A673 (cell line): ENCODE results near the gene RAB24. TPM values are rescaled to one million over a fixed set of nuclear protein-coding genes. Genes with fewer than 3 reads are reported as not detected.

Experiments
- BruUV-seq: library from RNA; stranded (reverse); fragments of 400-500 nt; replicated peaks from 2 replicates; lab custom pipeline; 2021; lab: Mats Ljungman, UMichigan
- CTCF ChIA-PET: fragments of 300-600 bp; sonication (Branson Sonifier 250); formaldehyde crosslinking; loops from one replicate; lab custom pipeline; 2022; ENCODE audit warnings: antibody characterized with exemption; lab: Charles Lee
- POLR2A ChIA-PET: fragments of 300-600 bp; sonication (Branson Sonifier 250); formaldehyde crosslinking; loops from one replicate; lab custom pipeline; 2022; ENCODE audit warnings: antibody characterized with exemption; ENCODE audit not compliant: low non-redundant PET; lab: Charles Lee
- DNase-seq: peaks from one replicate; pipeline ENCODE4 v3.0.0-alpha.2; 2015; ENCODE audit warnings: low spot score
- H3K27ac ChIP-seq: fragments of 200-600 bp; sonication (generic); 2 replicates; pipeline ENCODE4 v1.5.1; 2016; ENCODE audit warnings: mixed run types, low read depth, mild to moderate bottlenecking, mixed read lengths, antibody characterized with exemption, low read length; ENCODE audit not compliant: poor library complexity, severe bottlenecking
- H3K27me3 ChIP-seq: fragments of 200-600 bp; sonication (generic); replicated peaks from 2 replicates; pipeline ENCODE4 v1.6.1; 2017; ENCODE audit warnings: mixed run types, low read depth, mild to moderate bottlenecking, mixed read lengths, antibody characterized with exemption, low read length; ENCODE audit not compliant: insufficient read depth, poor library complexity
- H3K36me3 ChIP-seq: fragments of 200-600 bp; sonication (generic); 2 replicates; pipeline ENCODE4 v1.6.1; 2016; ENCODE audit warnings: mixed run types, mild to moderate bottlenecking, mixed read lengths, antibody characterized with exemption, low read length; ENCODE audit not compliant: insufficient read depth, poor library complexity, severe bottlenecking
- H3K4me1 ChIP-seq: fragments of 200-600 bp; sonication (generic); 2 replicates; pipeline ENCODE4 v1.6.1; 2017; ENCODE audit warnings: mixed run types, mild to moderate bottlenecking, mixed read lengths, antibody characterized with exemption, low read length; ENCODE audit not compliant: insufficient read depth, poor library complexity, severe bottlenecking
- H3K4me3 ChIP-seq: fragments of 200-600 bp; sonication (generic); 2 replicates; pipeline ENCODE4 v1.5.1; 2016; ENCODE audit warnings: low read depth, mixed run types, mild to moderate bottlenecking, mixed read lengths, low read length; ENCODE audit not compliant: poor library complexity, severe bottlenecking
- H3K9me3 ChIP-seq: fragments of 200-600 bp; sonication (generic); 2 replicates; pipeline ENCODE4 v1.6.1; 2016; ENCODE audit warnings: mixed run types, low read depth, mild to moderate bottlenecking, mixed read lengths, antibody characterized with exemption, low read length; ENCODE audit not compliant: poor library complexity, severe bottlenecking
- CTCF ChIP-seq: fragments of 300-800, 200-600 bp; sonication (generic); conservative IDR thresholded peaks from 2 replicates; pipeline ENCODE4 v1.5.1; 2017; ENCODE audit warnings: low read depth, mild to moderate bottlenecking, antibody characterized with exemption, low read length, moderate library complexity, mixed read lengths
- EZH2 ChIP-seq: fragments of 200-600 bp; sonication (generic); IDR thresholded peaks from 2 replicates; pipeline ENCODE4 v1.6.1; 2017; ENCODE audit warnings: borderline replicate concordance, low read depth, mild to moderate bottlenecking, mixed read lengths, antibody characterized with exemption, low read length; ENCODE audit not compliant: poor library complexity, severe bottlenecking
- intact Hi-C: fragments of 100-400 bp; cut with micrococcal nuclease; formaldehyde crosslinking; loops from one replicate; pipeline ENCODE4 v1.10.0; 2022; ENCODE audit not compliant: unreplicated experiment
- total RNA-seq: library from RNA; stranded (reverse); gene quantifications from 2 replicates; pipeline ENCODE4 v1.2.3, GENCODE V29; 2021

RAB24 gene
- total RNA-seq, 1 experiment from 2014 or later, result 16.0 TPM

DNA sequence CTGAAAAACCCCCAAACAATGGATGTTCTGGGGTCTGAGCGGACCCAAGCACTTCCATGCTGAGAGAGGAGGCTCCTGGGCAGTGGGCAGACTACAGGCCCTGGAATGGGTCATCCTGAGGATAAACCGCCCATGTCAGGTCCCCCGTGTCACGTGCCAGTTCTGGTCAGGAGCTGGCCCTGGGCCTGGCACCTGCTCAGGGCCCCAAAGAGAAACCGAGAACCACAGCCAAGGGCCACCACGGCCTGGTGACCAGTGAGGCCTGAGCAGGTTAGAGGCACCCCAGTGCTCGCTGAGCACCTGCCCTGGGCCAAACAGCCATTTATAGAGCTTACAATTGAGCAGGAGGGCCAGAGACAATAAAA lies 32.2 kb upstream of the RAB24 start:
- no TSS peak for BruUV-seq
- intact Hi-C loops, result no loop called here
- no peaks in the 10 kb centered on the region for H3K9me3 ChIP-seq

GRCh38 chr5:177334781-177335700 lies 31.5 kb upstream of the RAB24 start:
- no peak overlapping the region for H3K4me3 ChIP-seq
- no peak for DNase-seq
- ChIA-PET CTCF (no interaction called here), POLR2A (no interaction called here)
- peaks cover 25% of the 10 kb centered on the region for H3K36me3 ChIP-seq
- no peaks in the 10 kb centered on the region for H3K9me3 ChIP-seq
- H3K4me1 ChIP-seq, result no peaks in the 10 kb centered on the region
- H3K27ac ChIP-seq, result no peak overlapping the region
- intact Hi-C loops, result no loop called here
- no TSS peak for BruUV-seq
- no peaks in the 10 kb centered on the region for H3K27me3 ChIP-seq
- TF ChIP-seq CTCF (no peak), EZH2 (no peak)

More for the DNA sequence above, 32.2 kb upstream of the RAB24 start:
- no peak for TF ChIP-seq EZH2
- TF ChIP-seq CTCF, result no peak
- CTCF ChIA-PET, result no interaction called here
- peaks cover 25% of the 10 kb centered on the region for H3K36me3 ChIP-seq
- no peak overlapping the region for H3K4me3 ChIP-seq
- no peaks in the 10 kb centered on the region for H3K27me3 ChIP-seq
- H3K27ac ChIP-seq, result no peak overlapping the region
- no peaks in the 10 kb centered on the region for H3K4me1 ChIP-seq
- no peak for DNase-seq
- POLR2A ChIA-PET, result no interaction called here

DNA sequence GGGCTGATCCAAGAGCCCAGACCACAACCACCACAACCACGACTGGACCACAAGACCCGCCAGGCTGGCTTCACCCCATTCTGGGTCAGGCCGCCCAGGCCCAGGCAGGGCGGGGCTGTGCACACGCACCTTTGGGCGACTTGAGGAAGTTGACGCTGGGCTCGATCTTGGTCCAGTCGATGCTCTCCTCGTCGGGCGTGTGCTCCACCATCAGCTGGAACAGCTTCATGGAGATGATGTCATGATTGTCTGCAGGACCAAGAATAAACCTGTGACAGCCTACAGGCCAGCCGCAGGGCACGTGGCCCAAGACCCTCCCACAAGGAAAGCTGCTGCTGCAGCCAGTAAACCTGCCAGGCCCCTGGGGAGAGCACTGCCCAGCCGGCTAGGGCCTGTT lies 30.6 kb upstream of the RAB24 start:
- Histone ChIP-seq H3K36me3 (peaks cover 25% of the 10 kb centered on the region), H3K4me1 (no peaks in the 10 kb centered on the region), H3K4me3 (no peak overlapping the region), H3K9me3 (no peaks in the 10 kb centered on the region), H3K27ac (no peak overlapping the region), H3K27me3 (no peaks in the 10 kb centered on the region)
- CTCF ChIA-PET, result no interaction called here
- TF ChIP-seq CTCF (no peak), EZH2 (no peak)
- BruUV-seq, result no TSS peak
- no peak for DNase-seq
- POLR2A ChIA-PET, result no interaction called here
- intact Hi-C loops, result no loop called here
